AG09309 (cell line): ENCODE measurements around the gene TMEM263.
A peak's percentile ranks its signal among the peaks of the same experiment; 100 is the strongest.

Source experiments
- DNase-seq: peaks from one replicate; pipeline ENCODE4 v3.0.0-alpha.2; 2010; ENCODE audit warnings: low read depth
- H3K4me3 ChIP-seq: 2 replicates; pipeline ENCODE4 v1.5.1; 2011; ENCODE audit warnings: mild to moderate bottlenecking, low read depth, low read length, moderate library complexity; ENCODE audit not compliant: control insufficient read depth
- CTCF ChIP-seq: IDR thresholded peaks from 2 replicates; pipeline ENCODE4 v1.5.1; 2011; ENCODE audit warnings: mild to moderate bottlenecking, low read depth, low read length, inconsistent platforms; ENCODE audit not compliant: insufficient read depth, control insufficient read depth; ENCODE audit errors: missing control alignments

Gene TMEM263

GRCh38 chr12:106955377-106956047, at the start of gene TMEM263:
TMEM263 (plus strand) TSS chr12:106955907; CDS start chr12:106967117, 11,210 bp downstream.
- no peak for TF ChIP-seq CTCF
- H3K4me3 ChIP-seq, result peak within 1 kb of the TSS; percentile 84
- DNase-seq, result peak; percentile 77

DNA sequence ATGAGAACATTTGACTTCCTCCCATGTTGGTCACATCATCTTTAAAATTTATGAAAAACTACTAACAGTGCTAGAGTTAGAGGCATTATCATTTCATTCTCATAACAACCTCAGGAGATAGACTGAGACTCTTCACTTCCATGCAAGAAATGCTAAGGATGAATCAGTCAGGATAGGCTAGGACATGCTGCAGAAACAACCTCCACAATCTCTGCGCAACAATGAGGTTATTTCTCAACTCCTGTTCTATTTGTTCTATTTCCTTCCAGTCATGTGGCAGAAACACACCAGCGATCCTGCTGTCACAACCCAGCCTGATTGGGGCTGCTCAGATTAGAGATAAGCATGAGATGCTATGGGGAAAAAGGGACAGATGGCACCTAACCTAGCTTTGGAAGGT, 49.0 kb upstream of the TMEM263 start:
- no peak for TF ChIP-seq CTCF
- no peak overlapping the region for H3K4me3 ChIP-seq
- no peak for DNase-seq

- no peak overlapping the region for H3K4me3 ChIP-seq
- no peak for TF ChIP-seq CTCF
- DNase-seq, result no peak
Measured at GRCh38 chr12:106907411-106907810, 48.3 kb upstream of the TMEM263 start.

- no peak overlapping the region for H3K4me3 ChIP-seq
- TF ChIP-seq CTCF, result no peak
- DNase-seq, result no peak
Measured at GRCh38 chr12:106907846-106908245, 47.9 kb upstream of the TMEM263 start.

DNA sequence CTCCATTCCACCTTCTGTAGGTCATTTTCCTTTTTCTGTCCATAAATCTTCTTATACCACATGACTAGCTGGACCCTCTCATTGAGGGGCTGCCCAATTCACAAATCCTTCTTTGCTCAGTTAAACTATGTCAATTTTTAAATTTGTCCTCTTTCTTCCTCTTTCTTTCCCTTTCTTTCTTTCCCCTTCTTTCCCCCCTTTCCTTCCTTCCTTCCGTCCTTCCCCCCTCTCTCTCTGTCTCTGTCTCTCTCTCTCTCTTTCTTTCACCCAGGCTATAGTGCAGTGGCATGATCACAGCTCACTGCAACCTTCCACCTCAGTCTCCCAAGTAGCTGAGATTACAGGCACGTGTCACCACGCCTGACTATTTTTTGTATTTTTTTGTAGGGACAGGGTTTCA, 47.1 kb upstream of the TMEM263 start:
- DNase-seq, result no peak
- no peak for TF ChIP-seq CTCF
- H3K4me3 ChIP-seq, result no peak overlapping the region

GRCh38 chr12:106910202-106910601, 45.5 kb upstream of the TMEM263 start:
- DNase-seq, result no peak
- no peak for TF ChIP-seq CTCF
- no peak overlapping the region for H3K4me3 ChIP-seq
